Measurements from ENCODE around the gene GUCY1A2.

DNA sequence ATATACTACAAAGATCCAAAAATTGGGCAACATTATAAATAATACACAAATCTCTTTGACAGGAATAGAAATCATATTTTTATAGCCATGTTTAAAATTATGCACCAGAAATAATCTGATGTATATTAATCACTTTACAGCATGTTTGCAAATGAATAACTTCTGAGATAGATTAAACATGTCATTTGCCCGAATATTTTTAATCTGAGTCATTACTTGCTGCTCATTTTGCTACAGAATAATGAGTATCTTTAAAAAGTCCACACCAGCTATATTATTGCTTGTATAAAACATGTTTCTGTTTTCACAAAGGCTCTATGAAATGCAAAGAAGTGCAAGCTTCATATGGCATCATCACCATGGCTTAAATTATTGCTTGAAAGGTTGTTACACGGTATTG, 336.8 kb downstream of the GUCY1A2 start:
- TF ChIP-seq MAX (IDR thresholded peaks at IDR 0.05), result no peak
- no peak for TF ChIP-seq USF1 (IDR thresholded peaks at IDR 0.05)
- TF ChIP-seq, protein P1, sequence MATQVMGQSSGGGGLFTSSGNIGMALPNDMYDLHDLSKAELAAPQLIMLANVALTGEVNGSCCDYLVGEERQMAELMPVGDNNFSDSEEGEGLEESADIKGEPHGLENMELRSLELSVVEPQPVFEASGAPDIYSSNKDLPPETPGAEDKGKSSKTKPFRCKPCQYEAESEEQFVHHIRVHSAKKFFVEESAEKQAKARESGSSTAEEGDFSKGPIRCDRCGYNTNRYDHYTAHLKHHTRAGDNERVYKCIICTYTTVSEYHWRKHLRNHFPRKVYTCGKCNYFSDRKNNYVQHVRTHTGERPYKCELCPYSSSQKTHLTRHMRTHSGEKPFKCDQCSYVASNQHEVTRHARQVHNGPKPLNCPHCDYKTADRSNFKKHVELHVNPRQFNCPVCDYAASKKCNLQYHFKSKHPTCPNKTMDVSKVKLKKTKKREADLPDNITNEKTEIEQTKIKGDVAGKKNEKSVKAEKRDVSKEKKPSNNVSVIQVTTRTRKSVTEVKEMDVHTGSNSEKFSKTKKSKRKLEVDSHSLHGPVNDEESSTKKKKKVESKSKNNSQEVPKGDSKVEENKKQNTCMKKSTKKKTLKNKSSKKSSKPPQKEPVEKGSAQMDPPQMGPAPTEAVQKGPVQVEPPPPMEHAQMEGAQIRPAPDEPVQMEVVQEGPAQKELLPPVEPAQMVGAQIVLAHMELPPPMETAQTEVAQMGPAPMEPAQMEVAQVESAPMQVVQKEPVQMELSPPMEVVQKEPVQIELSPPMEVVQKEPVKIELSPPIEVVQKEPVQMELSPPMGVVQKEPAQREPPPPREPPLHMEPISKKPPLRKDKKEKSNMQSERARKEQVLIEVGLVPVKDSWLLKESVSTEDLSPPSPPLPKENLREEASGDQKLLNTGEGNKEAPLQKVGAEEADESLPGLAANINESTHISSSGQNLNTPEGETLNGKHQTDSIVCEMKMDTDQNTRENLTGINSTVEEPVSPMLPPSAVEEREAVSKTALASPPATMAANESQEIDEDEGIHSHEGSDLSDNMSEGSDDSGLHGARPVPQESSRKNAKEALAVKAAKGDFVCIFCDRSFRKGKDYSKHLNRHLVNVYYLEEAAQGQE (IDR thresholded peaks at IDR 0.05; ENCODE audit: low read depth), result no peak
- TF ChIP-seq EP300 (IDR thresholded peaks at IDR 0.05; ENCODE audit: borderline replicate concordance), result no peak
- no peak for TF ChIP-seq TAF1 (IDR thresholded peaks at IDR 0.05; ENCODE audit: low read depth)
- TF ChIP-seq YY1 (IDR thresholded peaks at IDR 0.05; ENCODE audit: low read depth), result no peak
- no peak for TF ChIP-seq EGR1 (IDR thresholded peaks at IDR 0.05)
- no peak for TF ChIP-seq CEBPB (IDR thresholded peaks at IDR 0.05)
- no peak for TF ChIP-seq TCF12 (IDR thresholded peaks at IDR 0.05; ENCODE audit: low read depth)

All from Ishikawa (cell line).